ENCODE results near the gene NAGLU.

The NAGLU gene

DNA sequence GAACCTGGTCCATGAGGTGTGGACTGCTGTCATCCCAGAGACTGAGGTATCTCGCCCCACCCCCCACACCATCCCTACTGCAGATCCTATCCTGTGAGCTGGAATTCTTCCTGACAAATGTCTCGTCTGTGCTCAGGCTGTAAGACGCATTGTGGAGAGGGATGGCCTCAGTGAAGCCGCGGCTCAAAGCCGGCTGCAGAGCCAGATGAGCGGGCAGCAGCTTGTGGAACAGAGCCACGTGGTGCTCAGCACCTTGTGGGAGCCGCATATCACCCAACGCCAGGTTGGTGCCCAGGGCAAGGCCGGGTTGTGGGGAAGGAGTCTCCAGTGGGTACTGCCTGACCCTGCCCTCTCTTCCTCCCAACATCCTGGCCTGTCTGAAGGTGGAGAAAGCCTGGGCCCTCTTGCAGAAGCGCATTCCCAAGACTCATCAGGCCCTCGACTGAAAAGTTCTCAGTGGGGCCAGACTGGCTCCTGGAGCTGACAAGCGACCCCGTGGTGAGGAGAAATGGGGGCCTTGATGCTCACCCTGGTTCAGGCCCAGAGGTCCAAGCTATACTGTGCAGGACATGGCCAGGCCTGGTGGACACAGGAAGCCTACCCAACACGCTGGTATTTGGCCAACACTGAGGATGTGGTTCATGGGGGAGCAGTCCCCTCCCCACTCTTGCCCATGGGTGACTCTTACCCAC lies 29.6 kb downstream of the NAGLU start:
- DNase-seq, result no peak

DNA sequence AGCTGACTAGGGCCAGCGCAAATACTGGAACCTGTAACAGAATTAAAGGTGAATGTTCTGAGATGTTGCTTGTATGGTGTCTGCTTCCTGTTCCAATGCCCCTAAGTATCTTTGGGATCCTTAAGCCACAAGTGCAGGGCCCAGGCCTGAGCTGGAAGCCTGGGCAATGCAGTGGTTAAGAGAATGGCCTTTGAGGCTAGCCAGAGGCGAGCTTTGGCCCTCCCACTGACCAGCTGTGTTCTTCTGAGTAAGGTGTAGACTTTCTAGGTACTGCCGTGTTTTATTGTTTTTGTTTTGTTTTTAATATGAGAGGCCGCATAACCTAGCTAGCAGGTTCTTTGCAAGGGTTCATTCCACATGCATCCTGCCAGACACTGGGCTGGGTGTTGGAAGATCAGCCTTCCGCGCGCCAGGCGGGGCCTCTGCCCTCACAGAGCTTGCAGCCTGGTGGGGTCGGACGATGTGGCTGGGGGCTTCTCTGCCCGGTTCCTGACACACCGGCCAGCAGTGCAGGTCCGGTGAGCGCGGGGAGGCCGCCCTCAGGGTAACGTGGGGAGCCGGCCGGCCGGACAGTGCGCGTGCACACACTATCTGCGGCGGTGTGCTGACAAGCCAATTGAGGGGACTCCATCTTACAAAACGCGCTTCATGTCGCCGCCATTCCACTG lies 30.3 kb downstream of the NAGLU start:
- no peak for DNase-seq

DNA sequence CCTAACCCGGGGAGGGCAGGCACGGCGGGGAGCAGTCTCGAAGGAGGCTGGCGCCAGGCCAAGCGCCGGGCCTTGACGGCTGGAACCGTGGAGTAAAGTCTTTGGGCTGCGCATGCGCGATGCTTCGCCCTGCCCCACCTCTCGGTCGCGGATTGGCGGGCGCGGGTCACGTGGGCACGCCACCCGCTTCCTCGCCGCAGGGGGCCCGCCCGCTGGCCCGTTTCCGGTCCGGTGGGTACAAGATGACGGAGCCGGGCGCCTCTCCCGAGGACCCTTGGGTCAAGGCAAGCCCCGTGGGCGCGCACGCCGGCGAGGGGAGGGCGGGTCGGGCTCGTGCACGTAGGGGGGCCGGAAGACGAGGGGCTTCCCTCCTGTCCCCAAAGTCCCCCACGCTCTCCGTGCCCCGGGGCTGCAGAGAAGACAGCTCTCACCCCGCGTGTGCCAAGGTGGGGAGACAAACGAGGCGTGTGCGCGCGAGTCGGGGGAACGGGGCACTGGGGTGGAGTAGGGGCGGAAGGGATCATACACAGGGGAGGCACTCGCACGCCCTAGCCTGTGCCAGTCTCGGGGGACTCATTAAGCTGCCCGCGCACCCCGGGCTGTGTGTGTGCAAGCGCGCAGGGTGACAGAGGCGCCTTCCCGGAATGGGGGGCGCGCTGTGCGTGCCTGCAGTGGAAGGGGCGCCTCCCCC lies 31.0 kb downstream of the NAGLU start, which contains the start of gene MLX:
Gene MLX, plus strand, starts transcription at position 218 of the 691 bp plus-strand sequence. Its CDS starts 25 bp downstream, at position 243.
- DNase-seq, result peak; percentile 86

DNA sequence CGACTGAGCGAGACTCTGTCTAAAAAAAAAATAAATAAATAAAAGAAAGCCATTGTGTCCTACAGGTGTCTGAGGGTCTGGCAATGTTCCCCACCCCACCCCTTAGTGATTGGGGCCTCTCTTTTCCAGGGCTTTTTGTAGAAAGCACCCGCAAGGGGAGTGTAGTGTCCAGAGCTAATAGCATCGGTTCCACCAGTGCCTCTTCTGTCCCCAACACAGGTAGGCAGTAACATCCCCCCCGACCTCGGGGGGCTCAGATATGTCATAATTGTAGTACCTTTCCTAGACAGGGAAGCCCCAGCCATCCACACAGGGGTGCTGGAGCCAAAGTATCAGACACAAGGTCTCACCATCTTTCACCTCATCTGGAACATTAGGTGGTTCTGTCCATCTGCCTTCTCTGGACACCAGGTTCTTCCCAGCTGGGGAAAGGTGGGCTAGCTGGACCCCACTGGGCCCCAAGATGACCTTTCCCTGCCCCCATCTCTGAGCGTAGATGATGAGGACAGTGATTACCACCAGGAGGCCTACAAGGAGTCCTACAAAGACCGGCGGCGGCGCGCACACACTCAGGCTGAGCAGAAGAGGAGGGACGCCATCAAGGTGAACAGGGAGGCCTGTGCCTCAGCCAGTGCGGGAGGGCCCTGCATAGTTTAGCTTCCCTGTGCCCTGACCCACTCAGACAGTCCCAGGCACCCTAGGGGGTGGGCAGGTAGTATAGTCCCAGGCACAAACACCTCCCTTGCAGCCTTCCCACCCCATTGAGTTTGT lies 32.5 kb downstream of the NAGLU start:
- DNase-seq, result no peak

DNA sequence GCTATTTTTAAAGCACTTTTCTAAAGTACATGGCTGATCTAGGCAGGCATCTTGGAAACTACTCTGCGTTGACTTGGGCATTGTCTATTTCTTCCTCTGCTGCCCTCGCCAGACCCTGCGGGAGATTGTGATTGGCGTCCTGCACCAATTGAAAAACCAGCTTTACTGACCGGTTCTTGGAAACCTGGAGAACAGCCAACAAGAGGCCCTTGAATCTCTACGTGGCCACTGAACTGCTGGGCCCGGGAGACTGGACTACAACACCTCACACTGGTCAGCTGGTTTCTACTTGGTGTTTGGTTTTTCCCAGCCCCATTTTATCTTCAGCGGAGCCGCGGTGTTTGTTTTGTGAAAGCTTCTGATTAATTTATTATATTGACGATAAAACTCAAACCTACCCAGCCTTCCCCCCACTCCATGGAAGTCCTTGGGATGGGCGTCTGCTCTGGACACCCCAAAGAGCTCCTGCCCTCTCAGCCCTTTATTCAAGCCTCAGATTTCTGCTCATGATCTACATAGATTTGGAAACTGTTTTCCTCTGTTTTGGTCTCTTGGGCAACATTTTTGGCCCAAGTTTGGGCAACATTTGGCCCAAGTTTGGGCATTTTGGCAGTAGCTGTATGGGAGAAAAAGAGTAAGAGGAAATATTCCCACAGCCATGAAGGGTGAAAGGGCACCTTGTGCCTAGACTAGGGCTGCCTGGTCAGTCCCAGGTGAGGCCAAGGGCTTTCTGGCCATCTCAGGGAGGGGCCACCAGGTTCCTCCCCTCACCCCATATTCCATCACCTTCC lies 35.6 kb downstream of the NAGLU start:
- DNase-seq, result no peak

DNA sequence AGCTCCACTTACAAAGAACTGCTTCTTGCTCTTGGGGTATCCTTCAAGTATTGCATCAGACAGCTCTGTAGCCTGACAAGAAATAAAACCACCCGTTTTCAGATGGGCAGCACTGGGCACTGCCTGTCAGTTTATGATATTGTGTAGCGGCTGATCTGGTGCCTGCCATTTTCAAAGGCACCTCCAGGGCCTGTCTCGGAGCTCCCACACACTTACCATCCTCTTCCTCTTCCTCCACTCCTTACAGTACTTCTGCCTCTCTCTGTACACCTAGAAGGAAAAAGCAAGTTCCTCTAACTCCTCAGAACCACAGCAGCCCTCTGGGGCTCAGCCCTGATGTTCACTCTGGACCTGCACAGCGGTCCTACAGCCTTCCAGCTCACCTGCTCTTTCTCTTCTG lies 37.1 kb downstream of the NAGLU start:
- no peak for DNase-seq

DNA sequence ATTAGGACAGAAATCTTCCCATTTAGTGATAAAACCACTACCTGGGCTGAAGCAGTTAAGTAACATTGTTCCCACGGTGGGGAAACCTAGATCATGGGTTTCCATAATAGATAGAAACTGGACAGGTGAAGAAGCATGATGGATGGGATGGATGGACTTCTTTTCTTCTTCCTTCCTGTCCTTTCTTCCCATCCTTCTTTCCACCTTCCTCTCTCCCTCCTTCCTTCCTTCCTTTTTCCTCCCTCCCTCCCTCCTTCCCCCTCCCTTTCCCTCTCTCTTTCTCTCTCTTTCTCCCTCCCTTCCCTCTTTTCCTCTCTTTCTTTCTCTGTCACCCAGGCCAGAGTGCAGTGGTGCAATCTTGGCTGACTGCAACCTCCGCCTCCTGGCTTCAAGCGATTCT lies 38.4 kb downstream of the NAGLU start:
- DNase-seq, result no peak

DNA sequence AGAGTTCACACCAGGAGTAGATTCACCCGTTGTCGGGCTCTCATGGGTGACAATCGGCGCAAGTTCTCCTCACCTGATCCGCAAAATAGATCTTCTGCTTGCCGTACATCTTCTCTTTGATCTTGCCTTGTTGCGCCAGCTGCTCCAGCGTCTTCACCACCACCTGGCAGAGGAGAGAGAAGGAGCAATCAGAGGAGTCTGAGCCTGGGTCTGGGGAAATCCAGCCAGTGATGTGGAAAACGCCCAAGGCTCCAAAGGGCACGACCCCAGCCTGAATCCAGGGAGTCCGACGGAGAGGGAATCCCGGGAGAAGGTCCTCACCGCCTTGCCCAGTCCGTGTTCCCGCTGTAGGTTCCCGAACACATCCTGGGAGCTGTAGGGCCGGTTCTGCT lies 41.1 kb downstream of the NAGLU start:
- DNase-seq, result no peak

DNA sequence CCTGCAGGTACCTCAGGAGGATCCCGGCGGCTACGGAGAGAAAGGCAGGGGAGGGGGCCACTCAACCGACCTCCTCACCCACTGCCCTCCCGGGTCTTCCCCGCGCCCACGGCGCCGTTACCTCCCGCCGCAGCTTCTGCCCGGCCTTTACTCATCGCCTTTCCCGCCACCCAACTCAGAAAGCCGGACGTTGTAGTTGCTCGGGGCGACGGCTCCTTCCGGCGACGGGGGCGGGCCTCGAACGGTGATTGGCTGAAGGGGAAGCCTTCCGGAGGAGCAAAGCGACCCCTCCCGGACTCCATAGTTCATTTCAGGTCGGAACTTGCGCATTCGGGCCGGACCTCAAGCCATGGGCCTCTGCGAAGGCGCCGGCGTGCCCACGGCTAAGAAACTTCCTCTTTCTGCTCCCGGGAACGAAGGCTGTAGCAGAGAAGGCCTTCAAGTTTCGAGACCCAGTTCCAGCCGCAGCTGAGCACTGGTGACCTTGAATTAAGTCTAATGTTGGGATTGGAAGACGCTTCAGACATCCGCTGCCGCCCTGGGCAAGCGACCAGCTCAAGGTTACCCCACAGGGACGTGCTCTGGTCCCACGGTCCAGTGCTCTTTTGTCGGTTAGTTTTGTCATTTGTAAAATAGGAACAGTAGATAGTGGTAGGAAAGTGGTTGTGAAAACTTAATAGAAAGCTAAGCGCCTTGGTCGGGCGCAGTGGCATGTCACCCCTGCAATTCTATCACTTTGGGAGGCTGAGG lies 41.7 kb downstream of the NAGLU start, which contains the start of gene PSMC3IP:
Gene PSMC3IP, minus strand, starts transcription at position 198 of the 750 bp plus-strand sequence. Its CDS starts 43 bp downstream, at position 155.
- DNase-seq, result peak; percentile 87

DNA sequence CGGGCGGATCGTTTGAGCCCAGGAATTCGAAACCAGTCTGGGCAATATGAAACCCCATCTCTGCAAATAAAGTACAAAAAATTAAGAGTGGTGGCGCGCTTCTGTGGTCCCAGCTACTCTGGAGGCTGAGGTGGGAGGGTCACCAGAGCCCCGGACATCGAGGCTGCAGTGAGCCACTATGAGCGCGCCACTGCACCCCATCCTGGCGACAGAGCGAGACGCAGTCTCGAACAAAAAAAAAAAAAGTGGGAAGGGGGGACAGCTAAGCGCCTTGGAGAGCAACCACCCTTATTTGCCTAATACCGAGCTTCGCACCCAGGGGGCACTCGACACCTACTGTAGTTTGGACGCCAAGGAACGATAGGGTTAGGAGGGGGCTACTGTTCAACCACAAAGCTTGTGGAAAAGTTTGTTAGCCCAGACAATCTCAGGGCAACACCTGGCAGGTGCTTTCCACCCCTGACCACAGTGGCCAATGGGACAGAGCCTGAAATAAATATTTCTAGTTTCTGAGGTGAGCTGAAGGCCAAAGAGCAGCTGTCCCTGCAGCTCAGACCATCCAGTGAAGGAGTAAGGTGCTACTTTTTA lies 42.3 kb downstream of the NAGLU start:
- peak; percentile 52 for DNase-seq

DNA sequence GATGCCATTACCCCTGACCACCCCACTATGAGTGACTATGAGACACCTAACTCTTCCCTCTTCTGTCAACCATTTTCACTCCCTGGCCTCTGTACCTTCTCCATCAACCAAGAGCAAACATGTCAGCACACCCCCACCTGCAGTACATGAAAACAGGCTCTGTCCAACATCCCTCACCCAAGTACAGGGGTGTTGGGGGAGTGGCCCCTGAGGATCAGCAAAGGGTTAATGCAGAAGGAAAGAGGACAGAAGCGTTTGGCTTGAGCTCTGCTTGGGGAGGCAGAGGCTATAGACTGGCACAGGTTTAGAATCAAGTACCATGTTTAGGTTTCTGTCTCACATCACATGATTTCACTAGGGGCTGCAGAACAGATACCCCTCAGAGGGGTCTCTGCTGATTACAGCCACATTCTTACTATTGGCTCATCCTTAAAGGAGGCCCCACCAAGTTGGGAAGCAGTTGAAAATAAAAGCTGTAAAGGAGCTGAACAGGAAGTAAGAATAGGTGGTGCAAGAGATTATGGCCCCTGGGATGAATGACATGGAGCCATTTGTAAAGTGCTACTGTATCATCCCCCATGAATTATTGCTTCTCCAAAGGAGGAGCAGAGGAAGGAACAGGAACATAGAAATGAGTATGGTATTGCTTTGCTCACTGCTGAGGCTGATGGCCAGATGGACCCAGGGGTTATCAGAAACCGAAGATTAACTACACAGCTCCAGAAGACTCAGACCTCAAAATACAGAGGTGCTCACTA lies 43.9 kb downstream of the NAGLU start:
- no peak for DNase-seq

DNA sequence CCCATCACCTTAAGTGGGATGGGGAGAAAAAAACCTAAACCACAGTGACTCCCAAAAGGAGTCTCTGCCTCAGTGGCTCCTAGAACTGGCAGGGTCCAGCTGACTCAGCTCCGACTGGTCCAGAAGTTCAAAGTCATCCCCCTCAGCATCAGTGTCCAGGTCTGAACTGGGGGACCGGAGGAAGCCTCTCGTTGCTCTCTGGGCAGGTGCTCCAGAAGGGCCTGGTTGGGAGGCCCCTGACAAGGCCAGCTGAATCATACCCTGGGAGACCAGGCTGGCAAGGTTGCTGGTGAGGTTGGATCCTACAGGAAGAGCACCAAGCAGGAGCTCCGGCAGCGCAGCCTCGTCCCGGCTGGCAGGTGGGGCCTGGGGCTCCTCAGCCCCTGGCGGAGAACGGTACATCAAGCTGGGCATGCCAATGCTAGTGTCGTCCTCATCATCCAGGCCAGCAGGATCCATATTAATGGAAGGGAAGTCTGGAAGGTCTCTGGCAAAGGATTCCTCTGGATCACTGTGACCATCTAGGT lies 45.8 kb downstream of the NAGLU start:
- no peak for DNase-seq

DNA sequence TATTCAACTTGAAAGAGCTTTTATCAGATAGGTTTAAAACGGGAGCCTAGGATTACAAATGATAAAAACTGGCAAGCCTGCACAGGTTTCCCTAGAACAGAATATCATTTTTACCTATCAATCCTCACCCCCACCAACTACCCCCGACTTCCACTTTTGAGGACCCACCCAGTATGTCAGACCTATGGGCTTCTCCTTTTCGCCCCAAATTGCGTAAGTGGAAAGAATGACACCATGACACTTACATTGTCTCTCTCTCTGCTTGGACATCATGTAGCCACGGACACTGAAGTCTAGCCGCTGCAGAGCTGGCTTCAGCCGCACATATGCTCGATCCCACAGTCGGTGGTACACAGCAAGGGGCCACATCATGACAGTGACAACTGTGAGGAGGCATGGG lies 48.8 kb downstream of the NAGLU start:
- DNase-seq, result no peak

DNA sequence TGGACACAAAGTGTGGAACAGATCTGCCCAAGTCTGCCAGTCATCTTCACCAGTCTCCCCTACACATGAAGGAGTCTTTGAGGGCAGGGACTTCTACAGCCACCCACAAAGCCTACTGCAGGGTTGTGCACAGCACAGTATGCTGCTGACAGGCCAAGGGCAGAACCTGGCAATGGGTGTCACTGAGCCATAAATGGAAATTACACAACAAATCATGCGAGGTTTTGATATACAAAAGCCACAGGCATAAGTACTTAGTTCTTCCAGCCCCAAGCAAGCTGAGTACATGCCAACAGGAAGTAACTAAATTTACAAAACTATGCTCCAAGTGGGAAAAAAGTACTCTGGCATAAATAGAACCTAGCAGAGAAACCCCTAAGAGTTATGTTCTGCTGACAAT lies 49.3 kb downstream of the NAGLU start:
- DNase-seq, result no peak

DNA sequence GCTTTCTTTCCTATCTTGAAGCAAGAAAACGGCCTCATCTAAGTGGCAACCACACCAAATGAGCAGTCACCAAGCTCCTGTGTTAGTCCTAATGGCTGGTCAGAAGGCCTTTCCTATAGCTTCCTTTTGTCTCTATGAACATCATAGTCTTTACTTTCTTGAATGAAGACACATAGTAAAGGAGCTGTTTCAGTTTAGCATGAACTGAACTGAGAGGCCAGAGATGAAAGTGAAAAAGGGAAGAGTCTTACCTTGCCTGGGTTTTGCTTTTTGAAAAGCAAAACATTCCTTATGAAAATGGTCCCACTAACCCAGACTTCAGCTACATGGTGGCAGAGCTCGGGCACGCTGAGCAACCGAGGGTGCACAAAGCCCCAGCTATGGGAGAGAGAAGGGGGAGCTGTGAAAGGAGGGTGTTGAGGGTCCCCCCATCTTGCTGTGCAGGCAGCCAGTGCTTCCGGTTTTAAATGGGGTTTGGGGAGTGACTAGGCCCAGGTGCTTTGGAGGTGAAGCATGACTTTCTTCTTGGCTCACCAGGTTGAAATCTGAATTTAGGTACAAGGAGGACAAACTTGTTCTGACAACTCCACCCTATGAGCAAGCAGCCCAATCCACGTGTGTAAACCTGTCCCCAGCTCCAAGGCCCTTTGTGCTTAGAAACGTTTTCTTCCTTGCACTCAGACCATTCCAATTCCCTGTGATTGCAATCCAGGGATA lies 50.6 kb downstream of the NAGLU start:
- DNase-seq, result no peak

DNA sequence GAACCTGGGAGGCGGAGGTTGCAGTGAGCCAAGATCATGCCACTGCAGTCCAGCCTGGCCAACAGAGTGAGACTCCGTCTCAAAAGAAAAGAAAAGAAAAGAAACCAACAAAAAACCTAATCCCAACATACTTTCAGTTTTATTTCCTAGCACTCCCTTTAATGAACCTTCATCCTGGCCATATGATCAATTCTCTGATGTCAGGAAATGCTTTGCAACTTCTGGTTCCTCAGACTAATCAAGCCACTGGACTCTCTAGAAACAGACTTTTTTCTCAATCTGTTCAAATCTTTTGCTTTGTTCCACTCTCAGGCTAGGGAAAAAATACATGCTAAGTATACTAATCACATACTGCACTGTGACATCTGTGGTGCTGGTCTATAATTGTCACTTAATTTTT lies 54.8 kb downstream of the NAGLU start:
- no peak for DNase-seq

DNA sequence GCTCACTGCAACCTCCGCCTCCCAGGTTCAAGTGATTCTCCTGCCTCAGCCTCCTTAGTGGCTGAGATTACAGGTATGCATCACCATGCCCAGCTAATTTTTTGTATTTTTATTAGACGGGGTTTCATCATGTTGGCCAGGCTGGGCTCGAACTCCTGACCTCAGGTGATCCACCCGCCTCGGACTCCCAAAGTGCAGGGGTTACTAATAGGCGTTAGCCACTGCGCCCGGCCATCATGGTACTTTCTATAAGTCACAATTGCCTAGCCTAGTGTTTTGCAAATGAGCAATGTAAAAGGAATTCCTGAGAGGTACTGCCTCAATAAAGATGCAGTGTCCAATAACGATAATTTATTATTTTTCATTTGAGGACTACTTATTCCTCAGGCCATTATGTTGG lies 55.4 kb downstream of the NAGLU start:
- DNase-seq, result no peak

Data from activated effector memory CD4-positive, alpha-beta T cell treated with Interleukin-2 at 50 U/mL for 16 hours (primary cell).